SKM-1 treated with dmso at 0.1 percent for 144 hours (cell line): Measurements from ENCODE around the gene RNASEH2B.

Source experiments
- DNase-seq: peaks from one replicate; lab custom pipeline; 2025; ENCODE audit not compliant: unreplicated experiment; lab: John Stamatoyannopoulos, UW

Gene RNASEH2B

DNA sequence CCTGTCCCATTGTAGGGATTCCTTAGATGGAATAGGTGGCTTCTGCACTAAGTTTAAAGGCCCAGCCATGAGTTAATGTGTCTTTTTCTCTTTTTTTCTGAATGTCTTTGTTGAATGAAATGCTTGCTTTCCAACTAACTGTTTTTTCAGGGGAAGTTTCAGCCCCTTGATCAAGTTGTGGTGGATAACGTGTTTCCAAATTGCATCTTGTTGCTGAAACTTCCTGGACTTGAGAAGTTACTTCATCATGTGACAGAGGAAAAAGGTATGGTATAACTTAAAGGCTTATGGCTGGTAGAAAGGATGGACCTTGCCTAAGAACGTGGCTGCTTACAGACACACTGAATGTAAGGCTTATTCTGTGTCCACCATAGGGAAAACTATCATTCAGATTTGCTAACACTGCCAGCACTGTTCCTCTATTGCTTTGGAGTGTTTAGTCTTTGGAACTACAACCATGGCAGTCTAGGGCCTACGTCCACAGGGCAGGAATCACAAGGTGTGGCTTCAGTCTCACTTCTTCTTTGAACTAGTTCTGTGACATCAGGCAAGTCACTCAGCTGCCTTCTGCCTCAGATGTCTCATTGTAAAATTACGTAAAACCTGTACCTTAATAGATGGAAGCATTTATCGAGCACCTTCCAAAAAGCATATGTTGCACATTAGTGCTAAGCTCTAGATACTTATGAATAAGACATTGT lies 25.3 kb downstream of the RNASEH2B start:
- DNase-seq, result peak; percentile 17

DNA sequence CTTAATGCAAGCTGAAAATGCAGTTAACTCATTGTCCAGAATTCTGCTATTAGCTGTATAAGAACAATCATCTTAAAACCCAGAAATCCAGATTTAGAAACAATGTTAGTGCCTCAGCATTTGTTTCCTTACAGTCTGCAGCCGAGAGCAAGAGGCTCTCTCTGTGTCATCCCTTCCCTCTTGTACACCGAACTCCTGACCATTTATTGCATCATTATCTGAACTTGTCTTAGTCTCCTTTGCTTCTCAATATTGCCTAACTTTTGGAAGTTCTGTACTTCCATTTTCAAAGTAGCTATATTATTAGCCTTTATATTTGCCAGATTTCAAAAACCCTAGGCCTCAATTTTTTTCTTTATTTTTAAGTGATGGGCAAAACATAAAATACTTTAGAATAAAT lies 27.1 kb downstream of the RNASEH2B start:
- peak; percentile 68 for DNase-seq

DNA sequence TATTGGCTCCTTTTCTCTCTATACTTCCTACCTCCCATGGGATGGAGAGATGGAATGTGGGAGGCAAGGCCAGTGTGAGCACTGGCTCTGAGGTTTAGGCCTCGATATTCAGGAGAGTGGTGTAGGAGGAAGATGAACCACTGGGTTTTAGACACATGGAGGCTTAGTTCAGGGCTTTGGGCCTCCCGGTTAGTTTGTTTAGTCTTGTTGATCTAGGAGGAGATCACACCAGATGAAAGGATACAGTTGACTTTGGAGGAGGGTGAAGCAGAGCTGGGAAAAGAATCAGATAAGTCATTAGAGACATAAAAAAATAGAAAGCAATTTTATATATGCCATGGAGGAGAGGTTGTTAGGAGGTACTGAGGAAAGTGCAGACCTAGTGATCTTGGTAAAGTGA lies 30.9 kb downstream of the RNASEH2B start:
- no peak for DNase-seq

DNA sequence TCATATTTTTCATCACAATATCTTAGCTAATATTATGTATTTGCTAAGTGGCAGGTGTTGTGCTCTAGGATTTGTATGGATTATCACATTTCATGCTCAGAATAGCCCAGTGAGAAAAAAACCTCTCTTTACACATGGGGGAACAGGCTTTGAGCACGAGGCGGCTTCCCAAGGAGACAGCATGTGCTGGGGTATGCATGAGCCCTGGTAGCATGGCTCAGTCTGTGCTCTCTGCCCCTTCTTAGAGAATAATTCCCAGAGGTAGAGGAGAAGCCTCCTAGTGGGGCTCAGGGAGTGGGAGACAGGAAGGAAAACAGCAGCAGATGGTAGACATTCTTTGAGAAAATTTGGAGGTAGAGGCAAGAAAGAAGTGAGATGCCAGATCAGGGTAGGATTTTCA lies 31.6 kb downstream of the RNASEH2B start:
- DNase-seq, result no peak

DNA sequence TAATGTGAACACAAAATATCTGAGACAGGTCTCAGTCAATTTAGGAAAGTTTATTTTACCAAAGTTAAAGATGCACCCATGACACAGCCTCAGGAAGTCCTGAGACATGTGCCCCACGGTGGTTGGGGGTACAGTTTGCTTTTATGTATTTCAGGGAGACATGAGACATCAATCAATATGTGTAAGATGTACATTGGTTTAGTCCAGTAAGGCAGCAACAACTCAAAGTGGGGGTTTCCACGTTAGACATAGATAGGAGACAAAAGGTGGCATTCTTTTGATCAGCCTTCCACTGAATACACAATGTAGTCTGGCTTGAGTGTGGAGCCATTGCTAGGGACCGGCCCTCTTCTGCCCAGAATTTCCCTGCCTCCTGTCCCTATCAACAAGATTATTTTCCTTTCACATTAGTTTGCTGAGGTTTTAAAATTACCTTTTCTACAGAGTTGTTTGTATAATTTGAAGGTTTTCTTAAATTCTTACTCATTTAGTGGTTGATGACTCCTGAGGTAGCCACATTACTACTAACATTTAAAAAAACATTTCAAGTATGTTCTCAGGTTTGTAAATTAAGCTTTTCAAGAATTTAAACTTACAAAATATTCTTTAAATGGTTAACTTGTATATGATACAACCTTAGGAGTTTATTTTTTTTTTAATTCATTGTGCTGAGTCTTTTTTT lies 33.2 kb downstream of the RNASEH2B start:
- no peak for DNase-seq

DNA sequence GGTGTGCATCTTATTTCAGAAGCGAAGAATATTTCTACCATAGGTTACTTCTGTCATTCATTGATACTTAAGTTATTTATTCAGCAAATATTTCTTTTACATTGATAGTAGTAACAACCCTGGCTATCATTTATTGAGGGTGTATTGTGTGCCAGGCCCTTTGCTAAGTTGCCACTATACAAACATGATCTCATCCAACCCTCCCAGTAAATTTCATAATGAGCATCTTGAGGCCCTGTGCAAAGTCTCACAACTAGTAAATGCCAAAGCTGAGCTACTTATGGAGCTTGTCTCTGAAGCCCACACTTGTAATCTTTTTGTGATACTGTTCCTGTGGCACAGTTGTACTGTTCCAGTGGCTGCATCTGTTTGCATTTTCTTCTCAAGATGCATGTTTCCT lies 36.1 kb downstream of the RNASEH2B start:
- DNase-seq, result no peak

DNA sequence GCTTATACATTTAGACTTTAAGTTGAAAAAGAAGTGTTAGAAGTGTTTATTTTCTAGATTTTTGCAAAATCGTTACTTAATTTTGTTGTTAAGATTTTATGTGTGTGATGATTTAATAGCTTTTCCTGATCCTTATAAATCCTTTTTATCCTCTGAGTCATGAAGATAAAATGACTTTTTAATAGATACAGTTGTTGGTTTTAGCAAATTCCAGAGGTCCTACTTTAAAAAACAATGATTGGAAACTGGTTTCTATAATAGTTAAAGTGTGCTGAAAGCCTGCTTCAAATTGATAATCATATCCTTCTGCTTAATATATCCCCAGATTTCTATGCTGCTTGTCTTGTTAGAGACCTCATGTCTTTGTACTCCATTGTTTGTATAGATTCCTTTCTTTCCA lies 39.0 kb downstream of the RNASEH2B start:
- DNase-seq, result no peak

DNA sequence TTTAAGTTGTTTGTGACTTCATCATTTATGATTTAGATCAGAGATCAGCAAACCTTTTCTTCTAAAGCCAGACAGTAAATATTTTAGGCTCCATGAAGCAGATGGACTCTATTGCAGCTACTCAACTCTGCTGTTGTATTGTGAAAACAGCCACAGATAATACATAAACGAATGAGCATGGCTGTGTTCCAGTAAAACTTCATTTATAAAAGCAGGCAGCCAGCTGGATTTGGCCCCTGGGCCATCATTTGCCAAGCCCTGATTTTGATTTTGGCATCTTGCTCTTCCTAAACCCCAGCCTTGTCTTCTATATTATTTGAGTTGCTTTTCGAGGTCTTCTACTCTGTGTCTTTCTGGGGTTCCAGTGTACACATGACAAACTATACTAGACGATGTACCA lies 41.3 kb downstream of the RNASEH2B start:
- DNase-seq, result no peak

DNA sequence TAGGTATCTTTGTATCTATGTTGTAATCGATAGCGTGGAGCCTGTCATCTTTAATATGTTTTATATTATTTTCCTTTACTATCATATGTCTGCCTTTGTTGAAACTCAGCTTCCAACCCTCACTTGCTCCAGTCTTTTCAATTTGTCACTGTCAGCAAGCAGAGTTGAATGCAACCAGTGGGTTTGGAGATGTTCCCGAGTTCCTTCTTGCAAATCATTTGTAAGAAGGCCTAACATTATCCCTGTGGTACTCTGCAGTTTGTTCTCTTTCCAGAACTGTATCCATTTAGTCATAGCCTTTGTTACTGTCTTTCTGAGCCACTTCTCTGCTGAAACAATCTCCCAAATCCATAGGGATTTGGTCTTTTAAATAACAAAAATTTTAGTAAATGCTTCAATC lies 41.8 kb downstream of the RNASEH2B start:
- no peak for DNase-seq

DNA sequence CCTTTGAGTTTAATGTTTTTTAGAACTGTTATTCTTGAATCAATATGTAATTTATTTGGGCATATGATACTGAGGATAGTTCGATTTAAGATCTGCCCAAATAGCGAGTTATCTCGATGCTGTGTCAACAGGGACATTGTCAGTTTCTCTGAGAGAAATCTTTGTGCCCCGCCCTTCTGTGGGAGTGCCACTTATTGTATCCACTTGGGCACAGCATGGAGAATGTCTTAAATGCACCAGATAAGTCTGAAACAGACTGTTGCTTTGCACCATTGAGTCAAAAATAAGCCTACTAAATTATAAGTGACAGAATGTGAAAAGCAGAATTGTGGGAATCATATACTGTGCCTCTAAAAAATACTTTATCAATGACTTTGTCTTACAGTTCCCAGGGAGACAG lies 45.6 kb downstream of the RNASEH2B start:
- DNase-seq, result no peak

DNA sequence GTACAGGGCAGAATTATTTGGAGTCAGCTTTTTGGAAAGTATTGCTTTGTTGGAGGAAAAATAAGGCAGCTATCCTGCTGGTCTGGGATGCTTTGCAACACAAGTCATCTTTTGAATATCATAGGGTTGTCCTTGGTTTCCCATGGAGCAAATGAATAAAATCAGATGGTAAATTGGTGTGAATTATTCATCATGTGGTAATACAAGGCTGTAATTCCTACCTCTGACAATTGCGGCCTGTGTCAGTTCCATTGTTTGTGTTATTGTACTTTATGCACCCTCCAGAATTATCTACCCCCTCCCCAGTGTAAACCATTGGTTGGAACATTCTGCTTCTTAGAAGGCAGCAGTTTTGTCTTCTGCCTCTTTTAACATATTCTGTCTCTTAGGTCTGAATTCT lies 46.2 kb downstream of the RNASEH2B start:
- no peak for DNase-seq

DNA sequence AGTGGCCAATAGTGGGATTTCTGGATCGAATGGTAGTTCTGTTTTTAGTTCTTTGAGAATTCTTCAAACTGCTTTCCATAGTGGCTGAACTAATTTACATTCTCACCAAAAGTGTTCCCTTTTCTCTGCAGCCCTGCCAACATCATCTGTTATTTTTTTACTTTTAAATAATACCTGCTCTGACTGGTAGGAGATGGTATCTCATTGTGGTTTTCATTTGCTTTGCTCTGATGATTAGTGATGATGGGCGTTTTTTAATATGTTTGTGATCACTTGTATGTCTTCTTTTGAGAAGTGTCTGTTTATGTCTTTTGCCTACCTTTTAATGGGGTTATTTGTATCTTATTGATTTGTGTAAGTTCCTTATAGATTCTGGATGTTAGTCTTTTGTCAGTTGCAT lies 48.0 kb downstream of the RNASEH2B start:
- DNase-seq, result no peak

DNA sequence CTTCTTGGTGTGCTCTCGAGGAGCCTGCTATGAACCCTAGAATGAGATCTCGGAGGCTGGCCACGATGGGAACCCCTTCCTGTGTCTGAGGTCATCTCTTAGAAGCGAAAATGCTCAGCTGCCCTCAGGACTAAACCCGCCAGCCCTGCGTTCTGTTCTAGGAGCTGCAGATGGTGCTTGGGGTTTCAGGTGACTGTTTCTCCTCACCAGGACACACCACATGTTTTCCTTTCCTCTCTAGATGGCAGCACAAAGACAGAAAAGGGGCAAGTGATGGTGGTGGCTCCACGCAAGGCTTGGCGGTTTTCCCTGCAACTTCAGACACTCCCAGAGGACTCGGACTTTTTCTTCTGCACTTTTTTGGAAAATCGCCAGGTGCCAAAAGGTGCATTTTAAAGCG lies 60.1 kb downstream of the RNASEH2B start:
- no peak for DNase-seq

DNA sequence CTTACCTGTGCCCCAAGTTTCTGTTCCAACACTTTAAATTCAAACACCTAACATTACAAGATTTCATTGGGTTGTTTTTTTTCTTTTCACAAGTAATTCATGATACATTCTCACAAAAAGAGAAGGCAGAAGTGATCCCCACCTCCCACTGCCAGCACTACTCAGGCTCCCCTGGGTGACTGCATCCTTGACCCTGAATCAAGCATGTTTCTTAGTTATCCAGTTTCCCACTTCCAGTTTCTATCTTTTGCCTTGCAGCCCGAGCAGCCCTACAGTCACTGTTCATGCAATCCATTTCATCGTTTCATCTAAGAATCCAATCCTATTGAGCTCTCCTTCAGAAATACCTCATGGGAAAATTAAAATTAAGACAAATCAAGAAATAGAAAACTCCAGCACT lies 61.4 kb downstream of the RNASEH2B start:
- no peak for DNase-seq

DNA sequence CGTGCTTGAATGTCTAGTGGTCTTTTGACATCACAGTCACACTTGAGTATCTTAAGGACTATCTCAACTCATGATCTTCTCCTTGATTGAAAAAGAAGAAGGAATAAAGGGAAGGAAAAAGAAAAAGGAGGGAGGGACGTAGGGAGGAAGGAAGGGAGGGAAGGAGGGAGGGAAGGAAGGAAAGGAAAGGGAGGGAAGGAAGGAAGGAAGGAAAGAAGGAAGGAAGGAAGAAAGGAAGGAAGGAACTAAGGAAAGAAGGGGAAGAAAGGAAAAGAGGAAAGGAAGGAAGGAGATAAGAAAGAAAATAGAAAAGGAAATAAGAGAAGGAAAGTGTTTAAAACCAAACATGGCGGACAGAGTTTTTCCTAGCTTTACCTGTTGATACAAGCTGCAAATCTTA lies 64.7 kb downstream of the RNASEH2B start:
- no peak for DNase-seq

DNA sequence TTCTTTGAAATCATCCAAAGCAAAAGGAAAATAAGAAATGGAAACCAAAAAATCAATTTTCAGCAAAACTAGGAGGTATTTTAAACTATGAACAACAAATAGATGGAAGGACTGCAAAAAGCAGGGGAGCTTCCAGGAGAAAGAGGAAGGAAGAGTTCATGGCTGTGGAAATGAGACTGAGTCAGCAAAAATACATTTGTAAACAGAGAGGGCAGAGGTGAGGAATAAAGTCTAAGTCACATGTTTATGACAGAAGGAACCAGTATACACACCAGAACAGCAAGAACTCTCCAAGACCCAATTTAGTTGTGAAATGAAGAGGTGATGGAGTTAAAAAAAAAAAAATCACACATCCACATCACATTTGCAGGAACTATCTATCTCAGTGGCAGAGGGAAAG lies 69.6 kb downstream of the RNASEH2B start:
- DNase-seq, result peak; percentile 64

DNA sequence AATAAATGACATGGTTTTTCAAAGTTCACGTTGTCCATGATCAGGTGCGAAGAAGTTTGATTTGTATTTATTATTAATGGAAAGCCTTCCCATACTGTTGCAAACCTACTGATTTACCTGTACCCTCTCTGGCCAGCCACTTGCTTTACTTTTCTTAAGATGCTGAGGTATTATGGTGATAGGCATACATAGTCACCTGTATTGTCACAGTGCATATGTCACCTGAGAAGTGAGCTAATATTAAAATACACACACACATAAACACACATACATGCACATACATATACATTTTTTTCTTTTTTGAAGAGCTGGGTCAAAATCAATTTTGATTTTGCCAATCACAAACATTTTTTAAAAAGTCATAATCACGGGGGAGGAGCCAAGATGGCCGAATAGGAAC lies 72.1 kb downstream of the RNASEH2B start:
- no peak for DNase-seq

DNA sequence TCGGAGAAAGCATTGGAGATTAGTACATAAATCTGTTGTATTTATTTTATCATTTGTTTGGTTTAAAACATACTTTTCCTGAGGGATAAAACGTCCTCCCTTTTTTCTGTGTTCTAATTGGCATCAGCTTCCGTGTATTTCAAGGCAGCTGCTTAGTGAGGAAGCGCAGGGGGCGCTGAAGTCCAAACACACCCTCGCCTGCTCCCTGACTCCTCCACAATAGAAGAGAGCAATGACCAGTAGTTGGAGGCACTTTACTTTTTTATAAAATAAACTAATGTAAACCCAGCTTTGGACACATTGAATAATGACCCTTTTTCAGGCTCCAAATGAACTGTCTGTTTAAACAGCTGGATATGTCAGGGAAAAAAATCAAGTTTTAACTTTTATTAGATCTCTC lies 79.9 kb downstream of the RNASEH2B start:
- no peak for DNase-seq

DNA sequence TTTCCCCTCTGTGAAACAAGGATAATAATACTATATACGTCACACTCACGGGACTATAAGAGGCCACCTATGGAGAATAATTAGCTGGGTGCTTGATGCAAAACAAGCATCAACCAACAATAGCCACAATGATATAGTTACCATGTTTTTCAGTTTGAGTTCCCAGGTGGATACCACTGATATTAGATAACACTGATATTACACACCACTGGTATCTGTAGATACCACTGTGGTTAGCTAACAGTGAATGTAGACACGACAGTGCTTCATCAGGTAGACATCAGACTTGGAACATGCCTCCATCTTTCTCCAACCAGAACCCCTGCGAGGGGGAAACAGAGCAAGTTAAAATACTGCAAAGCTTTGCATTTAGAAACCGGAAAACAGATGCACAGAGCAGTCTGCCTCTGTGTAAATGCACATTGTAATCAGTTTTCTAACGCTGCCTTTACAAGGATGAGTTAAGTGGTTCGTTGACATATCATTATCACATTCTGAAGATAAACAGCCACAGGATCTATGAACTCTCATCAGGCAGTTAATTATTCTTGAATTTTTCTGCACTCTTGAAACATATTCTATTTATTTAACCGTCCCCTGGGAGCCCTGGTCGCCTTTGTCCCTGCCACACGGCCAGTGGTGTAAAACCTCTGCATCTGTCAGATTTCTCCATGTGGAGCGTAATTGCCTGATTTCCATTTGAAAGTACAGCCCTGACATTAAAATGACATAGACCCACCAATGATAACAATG lies 80.7 kb downstream of the RNASEH2B start:
- no peak for DNase-seq

DNA sequence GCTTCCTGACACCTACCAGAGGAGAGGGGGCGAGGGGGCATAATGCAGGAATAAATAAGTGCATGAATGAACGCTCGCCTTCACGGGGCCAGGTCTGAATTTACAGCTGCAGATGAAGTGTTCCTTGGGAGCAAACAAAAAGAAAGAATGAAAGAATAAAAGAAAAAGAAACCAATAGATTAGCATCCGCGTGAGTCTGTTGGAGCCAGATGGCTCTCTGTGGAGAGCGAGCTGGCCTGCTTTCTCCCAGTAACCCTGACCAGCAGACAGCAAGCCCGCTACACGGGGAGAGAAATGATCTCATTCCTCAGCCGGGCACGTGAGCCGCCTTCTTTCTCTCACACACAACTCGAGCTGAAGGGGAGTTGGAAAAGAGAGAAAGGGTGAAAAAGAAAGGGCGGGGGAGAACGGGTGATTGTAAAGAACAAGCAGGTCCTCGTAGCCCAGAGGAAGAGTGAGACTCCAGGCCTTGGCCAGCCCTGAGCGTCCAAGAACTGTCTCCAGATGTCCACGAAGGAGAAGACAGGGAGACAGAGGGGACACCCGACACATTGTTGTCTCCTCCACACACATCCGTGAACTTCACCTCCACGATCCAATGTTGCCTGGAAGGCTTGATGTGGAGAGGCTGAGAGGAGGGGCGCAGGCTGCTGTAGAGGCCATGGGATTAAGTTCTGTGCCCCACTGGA lies 81.4 kb downstream of the RNASEH2B start:
- no peak for DNase-seq
